ENCODE results near the gene ADGRV1. TPM values are rescaled to one million over a fixed set of nuclear protein-coding genes. Genes with fewer than 3 reads are reported as not detected.

Gene ADGRV1
- total RNA-seq, 1 experiment from 2014 or later, result 64.8 TPM

- no peak for DNase-seq
- no peak overlapping the region for H3K18ac ChIP-seq (ENCODE audit: insufficient read length, low read depth, low read length)
These were observed 588.5 kb downstream of the ADGRV1 start for GRCh38 chr5:91146905-91147600.

More at GRCh38 chr5:91146905-91147600, 588.5 kb downstream of the ADGRV1 start:
- Histone ChIP-seq H3K4ac (ENCODE audit: low read depth, low read length) (no peak overlapping the region), H3K23ac (ENCODE audit: insufficient read length, low read depth, low read length) (no peak overlapping the region), H3K56ac (ENCODE audit: insufficient read length, low read depth, low read length) (no peak overlapping the region), H2BK15ac (ENCODE audit: low read depth, low read length) (no peak overlapping the region), H4K5ac (ENCODE audit: insufficient read length, low read depth, low read length) (no peak overlapping the region), H3K9me3 (ENCODE audit: control insufficient read depth, low read depth, low read length) (no peaks in the 10 kb centered on the region), H2AFZ (ENCODE audit: low read length) (no peak overlapping the region), H3K27ac (ENCODE audit: insufficient read length, low read depth, low read length) (no peak overlapping the region), H3K79me2 (ENCODE audit: insufficient read depth, low read length) (no peaks in the 10 kb centered on the region), H2AK5ac (ENCODE audit: insufficient read length, low read length) (no peak overlapping the region), H3K4me2 (ENCODE audit: insufficient read depth, insufficient read length, low read length) (no peak overlapping the region), H3K23me2 (ENCODE audit: insufficient read length, low read depth, low read length, poor library complexity, severe bottlenecking) (no peaks in the 10 kb centered on the region), H3K9ac (ENCODE audit: extremely low read depth, insufficient read length, low read length) (no peak overlapping the region), H2BK20ac (ENCODE audit: low read depth, low read length, poor library complexity, severe bottlenecking) (no peak overlapping the region), H4K91ac (ENCODE audit: insufficient read length, low read depth, low read length) (no peak overlapping the region), H2BK120ac (ENCODE audit: low read depth, low read length, poor library complexity, severe bottlenecking) (no peak overlapping the region), H3K14ac (ENCODE audit: insufficient read depth, low read length) (no peak overlapping the region), H4K8ac (replicated peaks; ENCODE audit: insufficient read length, low read depth, low read length) (no peak overlapping the region), H4K20me1 (ENCODE audit: control insufficient read depth, insufficient read depth, insufficient read length) (no peaks in the 10 kb centered on the region), H2BK5ac (ENCODE audit: insufficient read length, low read length) (no peak overlapping the region), H3K27me3 (ENCODE audit: insufficient read depth, low read length) (no peaks in the 10 kb centered on the region), H2BK12ac (ENCODE audit: insufficient read length, low read depth, low read length) (no peak overlapping the region), H3T11ph (ENCODE audit: low read length) (no peak overlapping the region), H3K4me1 (ENCODE audit: insufficient read depth, low read length) (no peaks in the 10 kb centered on the region; the same call in 1 of the 2 replicates), H3K79me1 (ENCODE audit: insufficient read depth, low read depth, low read length, poor library complexity, severe bottlenecking) (no peaks in the 10 kb centered on the region)
- Mint-ChIP-seq H3K36me3 (ENCODE audit: insufficient read depth in 1 of 3, low read depth in 3 of 3) (peaks cover 21 to 33% (median 23%) of the 10 kb centered on the region in 3 experiments), H3K4me3 (no peak overlapping the region), H3K4me1 (peaks cover 15 to 20% of the 10 kb centered on the region in 2 experiments), H3K27me3 (ENCODE audit: low read depth) (no peaks in the 10 kb centered on the region), H3K27ac (no peak overlapping the region; a peak in 1 of 7 replicates), H3K9me3 (peaks cover 10 to 16% of the 10 kb centered on the region in 2 experiments; a peak in 4 of 5 replicates)
- WGBS (ENCODE audit: extremely low coverage, insufficient read length, low lambda C conversion rate), result no CpG with 5 or more reads among the region's 4 CpGs
- TF ChIP-seq CTCF (conservative IDR thresholded peaks at IDR 0.05), result no peak

Measured in H9 (cell line).